ENCODE data around the gene KDM4C.

KDM4C gene

DNA sequence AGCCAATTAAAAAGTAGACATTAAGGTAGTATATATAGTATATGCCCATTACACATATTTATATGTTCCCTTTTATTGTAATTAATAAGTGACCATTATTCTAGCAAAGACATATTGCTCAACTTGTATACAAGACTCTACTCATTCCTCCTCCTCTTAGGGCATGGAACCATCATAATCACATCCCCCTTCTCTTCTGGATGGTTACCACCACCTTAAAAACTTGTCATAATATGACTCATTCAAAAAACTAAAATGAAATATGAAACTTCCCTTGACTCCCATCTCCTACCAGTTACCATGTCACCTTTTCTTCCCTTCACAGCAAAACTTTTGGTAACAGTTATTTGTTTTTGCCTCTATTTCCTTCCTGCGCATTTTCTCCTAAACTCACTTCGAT, 438.7 kb downstream of the KDM4C start:
- H3K4me3 ChIP-seq (replicated peaks; ENCODE audit: low read depth, low read length), result no peak overlapping the region
- no peak for DNase-seq (ENCODE audit: extremely low read depth, low read depth)
- TF ChIP-seq, protein P1, sequence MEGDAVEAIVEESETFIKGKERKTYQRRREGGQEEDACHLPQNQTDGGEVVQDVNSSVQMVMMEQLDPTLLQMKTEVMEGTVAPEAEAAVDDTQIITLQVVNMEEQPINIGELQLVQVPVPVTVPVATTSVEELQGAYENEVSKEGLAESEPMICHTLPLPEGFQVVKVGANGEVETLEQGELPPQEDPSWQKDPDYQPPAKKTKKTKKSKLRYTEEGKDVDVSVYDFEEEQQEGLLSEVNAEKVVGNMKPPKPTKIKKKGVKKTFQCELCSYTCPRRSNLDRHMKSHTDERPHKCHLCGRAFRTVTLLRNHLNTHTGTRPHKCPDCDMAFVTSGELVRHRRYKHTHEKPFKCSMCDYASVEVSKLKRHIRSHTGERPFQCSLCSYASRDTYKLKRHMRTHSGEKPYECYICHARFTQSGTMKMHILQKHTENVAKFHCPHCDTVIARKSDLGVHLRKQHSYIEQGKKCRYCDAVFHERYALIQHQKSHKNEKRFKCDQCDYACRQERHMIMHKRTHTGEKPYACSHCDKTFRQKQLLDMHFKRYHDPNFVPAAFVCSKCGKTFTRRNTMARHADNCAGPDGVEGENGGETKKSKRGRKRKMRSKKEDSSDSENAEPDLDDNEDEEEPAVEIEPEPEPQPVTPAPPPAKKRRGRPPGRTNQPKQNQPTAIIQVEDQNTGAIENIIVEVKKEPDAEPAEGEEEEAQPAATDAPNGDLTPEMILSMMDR (IDR thresholded peaks at IDR 0.05; ENCODE audit: low read depth, low read length, missing control alignments), result no peak

DNA sequence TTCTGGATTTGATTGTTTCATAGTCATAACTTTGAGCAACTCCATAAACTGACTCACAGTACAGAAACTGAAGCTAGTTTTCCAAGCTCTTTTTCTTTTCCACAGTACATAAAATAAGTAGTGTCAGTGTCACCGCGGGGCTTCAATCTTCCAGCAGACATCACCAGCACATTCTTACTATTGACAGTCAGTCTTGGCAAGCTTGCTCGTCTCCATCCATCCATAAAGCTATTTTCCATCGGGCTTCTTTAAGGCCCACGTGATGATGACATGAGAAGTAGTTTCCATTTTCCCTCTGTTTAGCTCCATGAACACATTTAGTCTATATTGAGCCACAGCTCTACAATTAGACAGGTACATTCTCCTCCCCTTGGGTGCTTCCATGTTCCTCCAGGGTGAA, 443.4 kb downstream of the KDM4C start:
- no peak for DNase-seq (ENCODE audit: extremely low read depth, low read depth)
- TF ChIP-seq, protein P1 (IDR thresholded peaks at IDR 0.05; ENCODE audit: low read depth, low read length, missing control alignments), result no peak
- H3K4me3 ChIP-seq (replicated peaks; ENCODE audit: low read depth, low read length), result no peak overlapping the region

DNA sequence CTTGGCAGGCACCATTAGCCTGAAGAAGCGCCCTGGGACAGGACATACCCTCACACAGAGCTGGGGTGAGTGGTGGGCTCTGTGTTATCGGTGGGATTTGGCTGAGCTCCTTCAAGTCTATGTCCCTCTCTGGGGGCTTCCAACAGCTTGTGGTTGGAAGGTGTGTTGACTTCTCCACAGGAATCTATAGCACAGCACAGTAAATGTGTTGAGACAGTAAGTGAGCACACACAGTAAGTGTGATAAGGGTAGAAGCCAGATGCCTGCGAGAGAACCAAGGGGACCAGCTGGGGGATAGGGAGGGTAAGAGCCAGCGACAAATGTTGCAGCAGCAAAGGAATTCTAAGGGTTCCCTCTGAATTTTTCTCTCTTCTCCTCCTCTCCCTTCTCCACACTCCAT, 448.0 kb downstream of the KDM4C start:
- TF ChIP-seq, protein P1 (IDR thresholded peaks at IDR 0.05; ENCODE audit: low read depth, low read length, missing control alignments), result no peak
- no peak for DNase-seq (ENCODE audit: extremely low read depth, low read depth)

DNA sequence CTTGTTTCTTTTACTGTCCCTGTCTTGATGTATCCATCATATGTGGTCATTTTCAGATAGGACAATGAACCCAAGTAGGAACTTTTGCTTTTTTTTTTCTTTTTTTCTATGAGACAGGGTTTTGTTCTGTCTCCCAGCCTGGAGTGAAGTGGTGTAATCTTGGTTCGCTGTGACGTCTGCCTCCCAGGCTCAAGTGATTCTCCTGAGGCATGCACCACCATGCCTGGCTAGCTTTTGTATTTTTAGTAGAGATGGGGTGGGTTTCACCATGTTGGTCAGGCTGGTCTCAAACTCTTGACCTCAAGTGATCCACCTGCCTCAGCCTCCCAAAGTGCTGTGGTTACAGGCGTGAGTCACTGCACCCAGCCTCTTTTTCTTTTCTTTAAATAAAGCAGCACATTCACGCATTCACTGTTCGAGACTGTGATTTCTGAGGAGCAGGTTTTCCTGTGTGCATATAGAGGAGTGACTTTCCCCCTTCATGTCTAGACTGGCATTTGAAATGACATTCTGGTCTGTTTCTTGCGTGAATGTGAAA, 448.5 kb downstream of the KDM4C start:
- H3K4me3 ChIP-seq (replicated peaks; ENCODE audit: low read depth, low read length), result no peak overlapping the region
- DNase-seq (ENCODE audit: extremely low read depth, low read depth), result no peak
- TF ChIP-seq, protein P1 (IDR thresholded peaks at IDR 0.05; ENCODE audit: low read depth, low read length, missing control alignments), result no peak

More for the DNA sequence above, 448.0 kb downstream of the KDM4C start:
- no peak overlapping the region for H3K4me3 ChIP-seq (replicated peaks; ENCODE audit: low read depth, low read length)

DNA sequence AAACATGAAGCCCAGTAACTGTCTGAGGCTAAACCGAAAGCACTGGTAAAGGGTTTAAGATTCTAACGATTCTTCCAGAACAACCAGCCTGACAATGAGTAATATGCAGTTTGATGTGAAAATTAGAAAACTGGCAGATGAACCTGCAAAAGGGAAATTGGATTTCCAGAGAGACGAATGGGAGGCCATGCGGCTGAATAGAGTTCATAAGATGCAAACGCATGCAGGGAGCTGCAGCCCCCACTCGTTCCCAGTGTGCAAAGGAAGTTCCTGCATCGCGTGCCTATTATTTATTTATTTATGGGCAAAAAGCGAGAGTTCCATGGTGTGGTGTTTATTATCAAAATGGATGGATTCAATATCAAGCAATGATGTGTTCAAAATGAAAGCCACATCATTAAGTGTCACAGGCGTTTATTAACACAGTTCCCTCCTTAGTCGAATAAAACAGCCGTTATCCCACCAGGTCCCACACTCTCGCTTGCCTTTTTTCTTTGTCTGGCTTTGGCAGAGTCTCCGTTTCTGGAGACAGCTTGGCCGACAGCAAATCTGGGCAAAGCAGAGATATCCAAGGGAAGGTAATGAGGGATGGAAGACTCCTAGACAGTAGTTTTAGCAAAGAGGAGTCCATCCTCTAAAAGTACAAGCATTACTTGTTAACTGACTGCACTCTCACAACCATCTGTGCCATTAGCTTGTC, 451.4 kb downstream of the KDM4C start:
- no peak for DNase-seq (ENCODE audit: extremely low read depth, low read depth)
- no peak overlapping the region for H3K4me3 ChIP-seq (replicated peaks; ENCODE audit: low read depth, low read length)
- TF ChIP-seq, protein P1 (IDR thresholded peaks at IDR 0.05; ENCODE audit: low read depth, low read length, missing control alignments), result no peak

DNA sequence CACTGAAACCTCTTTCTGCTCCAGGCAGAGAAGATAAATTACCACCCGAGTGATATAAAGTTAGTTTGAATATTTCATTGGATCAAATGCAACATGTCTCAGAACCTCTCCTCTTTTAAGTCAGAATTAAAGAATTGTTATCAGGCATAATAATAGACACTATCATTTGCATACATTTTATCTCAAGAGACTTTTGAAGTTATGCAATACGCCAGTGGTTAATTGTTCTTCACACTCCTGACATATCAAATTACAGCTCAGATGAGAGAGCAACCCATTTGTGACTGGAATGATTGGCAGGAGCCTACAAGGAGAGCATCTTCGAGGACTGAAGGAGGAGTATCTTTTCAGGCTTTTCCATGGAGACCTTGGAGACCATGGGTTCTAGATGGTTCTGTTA, 452.2 kb downstream of the KDM4C start:
- H3K4me3 ChIP-seq (replicated peaks; ENCODE audit: low read depth, low read length), result no peak overlapping the region
- no peak for DNase-seq (ENCODE audit: extremely low read depth, low read depth)
- TF ChIP-seq, protein P1 (IDR thresholded peaks at IDR 0.05; ENCODE audit: low read depth, low read length, missing control alignments), result no peak

Measured in HFF-Myc (cell line).